BJ (cell line): ENCODE data around the gene LARP4B. TPM values are rescaled to one million over a fixed set of nuclear protein-coding genes. Genes with fewer than 3 reads are reported as not detected.

Source experiments
- CTCF ChIA-PET: fragments of 350-600 bp; formaldehyde crosslinking; extraction: SDS; loops from one replicate; lab custom pipeline; 2021; ENCODE audit warnings: antibody characterized with exemption, inconsistent platforms; lab: Yijun Ruan, JAX
- POLR2A ChIA-PET: fragments of 300-600 bp; sonication (Branson Sonifier 250); formaldehyde crosslinking; extraction: SDS; loops from one replicate; lab custom pipeline; 2021; ENCODE audit warnings: antibody characterized with exemption; lab: Charles Lee
- DNase-seq: peaks from one replicate; pipeline ENCODE4 v3.0.0-alpha.2; 2011; ENCODE audit warnings: low read depth
- H3K27me3 ChIP-seq: 2 replicates; pipeline ENCODE4 v1.6.0; 2011; ENCODE audit warnings: low read length; ENCODE audit not compliant: control insufficient read depth, insufficient read depth
- H3K36me3 ChIP-seq: 2 replicates; pipeline ENCODE4 v1.5.1; 2011; ENCODE audit warnings: low read length; ENCODE audit not compliant: control insufficient read depth, insufficient read depth
- H3K4me3 ChIP-seq: 2 replicates; pipeline ENCODE4 v1.5.1; 2011; ENCODE audit warnings: low read depth, mild to moderate bottlenecking, control low read depth, low read length
- polyA plus RNA-seq: library from polyadenylated mRNA; depleted of rRNA; stranded (reverse); fragments of >200 nt; gene quantifications from 2 replicates; pipeline ENCODE4 v1.2.3, GENCODE V29; 2011
- TF ChIP-seq, protein P1 (sequence below): IDR thresholded peaks from 2 replicates; pipeline ENCODE4 v1.5.1; 2011; ENCODE audit warnings: low read depth, mild to moderate bottlenecking, control low read depth, inconsistent platforms, low read length, moderate library complexity; ENCODE audit not compliant: insufficient read depth

LARP4B gene
- polyA plus RNA-seq, 1 experiment, result 38.4 TPM

DNA sequence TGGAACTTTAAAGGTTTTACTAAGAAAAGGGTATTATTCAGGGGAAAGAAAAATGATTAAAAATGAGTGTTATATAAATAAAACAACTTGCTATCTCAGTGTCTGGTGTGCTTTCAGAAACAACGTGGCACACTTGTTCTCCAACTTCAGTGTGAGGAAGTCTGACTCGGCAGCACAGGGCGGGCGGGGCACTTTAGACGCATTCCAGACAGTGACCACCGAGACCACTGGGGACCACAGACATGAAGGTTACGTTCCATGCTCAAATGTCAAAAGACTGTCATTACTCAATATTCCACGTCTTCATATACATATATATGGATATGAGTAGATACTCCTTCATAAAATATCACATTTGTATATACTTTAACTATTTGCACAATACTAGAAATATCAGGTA, 87.0 kb downstream of the LARP4B start:
- no peaks in the 10 kb centered on the region for H3K27me3 ChIP-seq

DNA sequence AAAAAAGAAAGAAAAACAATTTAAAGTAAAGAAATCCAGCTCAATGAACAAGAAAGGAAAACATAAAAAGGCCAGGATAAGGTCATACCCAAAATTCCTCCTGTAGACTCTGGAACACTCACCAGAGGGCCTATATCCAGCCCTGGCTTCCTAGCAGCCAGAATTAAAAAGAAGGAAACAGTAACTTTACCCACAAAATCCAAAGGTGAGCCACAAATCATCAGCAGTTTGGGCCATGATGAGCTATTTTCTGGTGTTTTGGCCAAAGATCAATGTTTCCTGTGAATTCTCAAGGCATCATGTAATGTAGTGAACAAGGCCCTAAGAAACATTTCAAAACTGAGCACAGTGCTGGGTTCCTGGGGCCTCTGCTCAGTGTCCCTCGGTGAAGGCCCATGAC, 87.8 kb downstream of the LARP4B start:
- TF ChIP-seq, protein P1, sequence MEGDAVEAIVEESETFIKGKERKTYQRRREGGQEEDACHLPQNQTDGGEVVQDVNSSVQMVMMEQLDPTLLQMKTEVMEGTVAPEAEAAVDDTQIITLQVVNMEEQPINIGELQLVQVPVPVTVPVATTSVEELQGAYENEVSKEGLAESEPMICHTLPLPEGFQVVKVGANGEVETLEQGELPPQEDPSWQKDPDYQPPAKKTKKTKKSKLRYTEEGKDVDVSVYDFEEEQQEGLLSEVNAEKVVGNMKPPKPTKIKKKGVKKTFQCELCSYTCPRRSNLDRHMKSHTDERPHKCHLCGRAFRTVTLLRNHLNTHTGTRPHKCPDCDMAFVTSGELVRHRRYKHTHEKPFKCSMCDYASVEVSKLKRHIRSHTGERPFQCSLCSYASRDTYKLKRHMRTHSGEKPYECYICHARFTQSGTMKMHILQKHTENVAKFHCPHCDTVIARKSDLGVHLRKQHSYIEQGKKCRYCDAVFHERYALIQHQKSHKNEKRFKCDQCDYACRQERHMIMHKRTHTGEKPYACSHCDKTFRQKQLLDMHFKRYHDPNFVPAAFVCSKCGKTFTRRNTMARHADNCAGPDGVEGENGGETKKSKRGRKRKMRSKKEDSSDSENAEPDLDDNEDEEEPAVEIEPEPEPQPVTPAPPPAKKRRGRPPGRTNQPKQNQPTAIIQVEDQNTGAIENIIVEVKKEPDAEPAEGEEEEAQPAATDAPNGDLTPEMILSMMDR, result no peak
- DNase-seq, result no peak
- Histone ChIP-seq H3K4me3 (no peak overlapping the region), H3K27me3 (no peaks in the 10 kb centered on the region), H3K36me3 (peaks cover 8% of the 10 kb centered on the region)
- POLR2A ChIA-PET, result no interaction called here
- CTCF ChIA-PET, result interaction anchor here (0.9 to 1.2 kb wide), 2 partner anchors 10 to 22 kb away, joined by 3 to 4 read pairs; no protein-coding TSS in a partner anchor

More for the DNA sequence above, 87.0 kb downstream of the LARP4B start:
- H3K4me3 ChIP-seq, result no peak overlapping the region
- TF ChIP-seq, protein P1, result no peak
- ChIA-PET POLR2A (no interaction called here), CTCF (no interaction called here)
- H3K36me3 ChIP-seq, result peaks cover 7% of the 10 kb centered on the region
- peak; percentile 4 for DNase-seq

- POLR2A ChIA-PET, result no interaction called here
- TF ChIP-seq, protein P1, result no peak
These were observed 88.7 kb downstream of the LARP4B start for GRCh38 chr10:842795-843194.

GRCh38 chr10:841535-841934, 90.0 kb downstream of the LARP4B start:
- DNase-seq, result no peak
- H3K4me3 ChIP-seq, result no peak overlapping the region
- H3K36me3 ChIP-seq, result peaks cover 8% of the 10 kb centered on the region
- no peaks in the 10 kb centered on the region for H3K27me3 ChIP-seq
- ChIA-PET CTCF (interaction anchor here (0.6 kb wide), 1 partner anchor 59 kb away, joined by 6 read pairs; no protein-coding TSS in a partner anchor), POLR2A (no interaction called here)
- TF ChIP-seq, protein P1, result no peak

More at GRCh38 chr10:842795-843194, 88.7 kb downstream of the LARP4B start:
- no peak for DNase-seq
- peaks cover 8% of the 10 kb centered on the region for H3K36me3 ChIP-seq
- H3K27me3 ChIP-seq, result no peaks in the 10 kb centered on the region
- CTCF ChIA-PET, result interaction anchor here (0.9 to 1.2 kb wide), 2 partner anchors 11 to 23 kb away, joined by 3 to 4 read pairs; no protein-coding TSS in a partner anchor
- H3K4me3 ChIP-seq, result no peak overlapping the region

- TF ChIP-seq, protein P1, result no peak
- H3K36me3 ChIP-seq, result peaks cover 12% of the 10 kb centered on the region
These were observed 91.8 kb downstream of the LARP4B start for GRCh38 chr10:839550-840205.

More at GRCh38 chr10:839550-840205, 91.8 kb downstream of the LARP4B start:
- Histone ChIP-seq H3K4me3 (no peak overlapping the region), H3K27me3 (no peaks in the 10 kb centered on the region)
- DNase-seq, result no peak
- POLR2A ChIA-PET, result no interaction called here
- CTCF ChIA-PET, result no interaction called here
